Measurements from ENCODE around the gene ADTRP.

Gene ADTRP

DNA sequence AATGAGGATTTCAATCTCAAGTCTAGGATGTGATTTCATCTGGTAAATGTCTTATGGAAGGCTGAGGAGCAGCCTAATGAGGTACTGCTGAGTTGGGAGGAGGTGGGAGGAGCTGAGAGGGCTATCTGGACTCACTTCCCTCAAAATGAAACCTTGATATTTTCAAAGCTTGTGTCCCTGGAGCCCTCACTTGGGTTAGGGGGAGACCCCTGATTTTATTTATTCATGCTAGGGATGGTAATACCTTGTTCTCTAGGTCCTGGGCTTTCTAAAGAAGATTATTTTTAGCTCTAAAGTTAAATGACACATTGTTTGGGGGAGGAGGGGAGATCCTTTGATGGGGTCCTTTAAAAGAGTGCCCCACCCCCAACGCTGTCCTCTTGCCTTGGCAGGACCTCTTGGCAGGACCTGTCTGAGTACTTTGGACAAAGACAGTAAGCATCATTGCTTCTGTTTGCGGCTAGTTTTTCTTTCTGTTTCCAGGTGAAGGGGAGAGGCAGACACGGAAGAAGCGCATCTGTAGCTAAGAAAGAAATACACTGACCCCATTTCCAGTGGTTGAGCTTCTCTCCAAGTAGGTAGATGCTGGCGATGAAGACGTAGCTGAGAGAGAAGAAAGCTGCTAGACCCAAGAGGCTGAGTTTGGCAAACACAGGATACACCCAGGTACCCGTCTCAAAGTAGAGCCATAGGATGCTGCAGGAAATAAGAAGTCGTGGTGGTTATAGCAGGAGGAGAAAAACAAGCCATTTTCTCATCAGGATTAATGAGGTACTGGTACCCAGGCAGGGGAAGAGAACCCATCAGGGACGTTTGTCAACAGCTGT, 55.6 kb downstream of the ADTRP start:
- Histone ChIP-seq H3K4me1 (peaks cover under 1 to 20% (median 1%) of the 10 kb centered on the region in 10 experiments; a peak in 19 of 20 replicates), H3K36me3 (no peaks in the 10 kb centered on the region), H3K9me3 (replicated peaks in 1 of 11) (peaks cover 0 to 18% (median 7%) of the 10 kb centered on the region in 11 experiments; a peak in 5 of 22 replicates), H3K4me2 (peak overlapping the region in 2 of 11 experiments; percentile 4 to 17; a peak in 2 of 22 replicates), H4K20me1 (no peaks in the 10 kb centered on the region), H3K4me3 (no peak overlapping the region), H3K27ac (no peak overlapping the region), H3K27me3 (no peaks in the 10 kb centered on the region), H3K9ac (no peak overlapping the region)
- no peak for TF ChIP-seq Cebpa-rat (IDR thresholded peaks at IDR 0.05)

DNA sequence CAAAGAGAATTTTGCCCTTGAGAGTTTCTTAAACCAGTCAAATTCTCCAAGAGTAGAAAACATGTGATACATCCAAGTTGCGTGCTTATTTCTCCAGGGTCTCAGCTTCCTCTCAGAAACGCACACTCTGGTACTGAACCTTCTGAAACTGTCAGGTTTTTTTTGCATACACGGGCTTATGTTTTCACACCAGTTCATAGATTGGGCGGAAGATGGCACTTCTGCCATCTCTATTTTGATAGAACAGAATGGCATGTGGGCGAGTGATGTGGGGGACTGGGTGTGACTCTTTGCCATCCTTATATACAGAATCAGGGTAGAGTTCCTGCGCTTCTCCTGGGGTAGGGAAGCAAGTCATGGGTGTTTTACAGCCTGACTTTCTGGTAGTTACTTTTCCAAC, 56.4 kb downstream of the ADTRP start:
- no peak overlapping the region for H3K4me3 ChIP-seq
- peaks cover 0 to 18% (median 7%) of the 10 kb centered on the region in 11 experiments; a peak in 5 of 22 replicates for H3K9me3 ChIP-seq (replicated peaks in 1 of 11)
- no peaks in the 10 kb centered on the region for H4K20me1 ChIP-seq
- peaks cover 0 to 15% (median 0%) of the 10 kb centered on the region in 10 experiments; a peak in 3 of 20 replicates for H3K4me1 ChIP-seq
- no peak overlapping the region for H3K9ac ChIP-seq
- TF ChIP-seq Cebpa-rat (IDR thresholded peaks at IDR 0.05), result no peak
- H3K27ac ChIP-seq, result no peak overlapping the region
- no peaks in the 10 kb centered on the region for H3K36me3 ChIP-seq
- H3K27me3 ChIP-seq, result no peaks in the 10 kb centered on the region
- H3K4me2 ChIP-seq, result peak overlapping the region in 1 of 11 experiments; percentile 4; a peak in 2 of 22 replicates

DNA sequence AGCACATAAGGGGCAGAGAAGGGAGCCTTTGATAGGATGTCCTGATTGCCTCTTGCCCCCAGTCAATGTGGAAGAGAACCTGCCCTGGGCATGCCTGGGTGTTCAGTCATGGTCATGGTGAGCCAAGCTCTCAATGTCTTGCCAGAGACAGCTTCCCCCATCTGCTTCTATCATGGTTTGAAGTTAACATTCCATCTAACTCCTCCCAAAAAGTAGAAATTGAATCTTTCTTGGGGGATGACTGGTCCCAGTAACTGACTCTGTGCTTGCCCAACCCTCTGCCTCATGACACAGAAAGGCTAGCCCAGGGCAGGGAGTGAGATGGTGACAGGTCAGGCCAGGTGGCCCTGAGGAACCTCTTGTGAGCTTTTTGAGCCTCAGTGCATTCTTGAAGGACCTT, 60.1 kb downstream of the ADTRP start:
- H3K4me3 ChIP-seq, result no peak overlapping the region
- H3K9me3 ChIP-seq (replicated peaks in 1 of 11), result peaks cover 0 to 18% (median 6%) of the 10 kb centered on the region in 11 experiments; a peak in 3 of 22 replicates
- H3K4me1 ChIP-seq, result peaks cover 0 to 24% (median 0%) of the 10 kb centered on the region in 10 experiments; a peak in 6 of 20 replicates
- no peak for TF ChIP-seq Cebpa-rat (IDR thresholded peaks at IDR 0.05)
- no peaks in the 10 kb centered on the region for H3K36me3 ChIP-seq
- H3K9ac ChIP-seq, result no peak overlapping the region
- H4K20me1 ChIP-seq, result no peaks in the 10 kb centered on the region
- H3K27ac ChIP-seq, result peak overlapping the region in 1 of 11 experiments; percentile 6; a peak in 2 of 22 replicates
- H3K27me3 ChIP-seq, result no peaks in the 10 kb centered on the region
- H3K4me2 ChIP-seq, result no peak overlapping the region

DNA sequence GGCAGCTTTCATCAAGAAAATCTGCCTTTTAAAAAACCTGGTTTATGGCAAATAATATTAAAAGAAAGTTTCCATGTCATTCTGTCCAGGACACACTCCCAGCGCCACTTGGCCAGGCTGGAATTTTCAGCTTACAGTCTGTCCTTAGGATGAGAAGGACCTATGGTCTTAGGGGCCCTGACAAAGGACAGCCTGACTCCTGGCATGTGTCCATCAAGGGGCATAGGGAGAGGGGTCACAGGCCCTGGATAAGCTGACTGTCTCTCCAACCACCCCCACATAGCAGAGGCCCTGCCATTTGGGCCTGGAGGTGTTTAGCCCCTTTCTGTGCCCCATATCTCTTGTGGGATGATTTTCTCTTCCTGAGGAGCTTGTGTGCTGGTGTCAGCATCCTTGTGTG, 60.6 kb downstream of the ADTRP start:
- Histone ChIP-seq H3K27me3 (no peaks in the 10 kb centered on the region), H3K9ac (no peak overlapping the region), H3K27ac (0 out of 22 replicates have a peak overlapping the region, but pooled peaks of 1 of the 11 experiments have one; percentile 6), H3K4me1 (peaks cover 0 to 28% (median under 1%) of the 10 kb centered on the region in 10 experiments; a peak in 10 of 20 replicates), H3K4me2 (no peak overlapping the region), H3K9me3 (replicated peaks in 1 of 11) (peaks cover 0 to 18% (median 6%) of the 10 kb centered on the region in 11 experiments; a peak in 3 of 22 replicates), H4K20me1 (no peaks in the 10 kb centered on the region), H3K36me3 (no peaks in the 10 kb centered on the region), H3K4me3 (no peak overlapping the region)
- TF ChIP-seq Cebpa-rat (IDR thresholded peaks at IDR 0.05), result no peak

DNA sequence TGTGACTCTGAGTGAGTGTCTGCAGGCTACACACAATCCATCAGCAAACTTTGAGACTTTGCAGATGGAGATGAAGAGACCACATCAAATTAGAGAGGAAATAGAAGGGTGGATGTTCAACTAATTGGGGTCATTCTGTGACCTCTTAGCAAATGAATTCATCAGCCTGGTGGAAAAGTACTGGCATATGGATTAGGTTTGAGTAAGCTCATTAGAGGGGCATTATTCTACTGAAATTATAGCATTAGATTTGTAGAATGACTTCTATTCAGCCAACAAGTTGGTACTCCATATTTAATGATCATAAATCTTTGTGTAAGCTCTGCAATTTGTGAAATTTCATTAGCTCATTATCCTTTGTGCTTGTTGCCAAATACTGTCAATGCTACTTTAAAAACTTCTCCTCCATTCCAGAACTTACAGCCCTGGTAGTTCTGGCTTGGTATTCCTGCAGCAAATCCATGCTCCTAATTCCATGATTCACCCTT, 63.8 kb downstream of the ADTRP start:
- no peak overlapping the region for H3K4me3 ChIP-seq
- no peaks in the 10 kb centered on the region for H3K27me3 ChIP-seq
- no peak overlapping the region for H3K27ac ChIP-seq
- TF ChIP-seq Cebpa-rat (IDR thresholded peaks at IDR 0.05), result no peak
- peaks cover 0 to 6% (median 0%) of the 10 kb centered on the region in 11 experiments; a peak in 2 of 22 replicates for H3K9me3 ChIP-seq (replicated peaks in 1 of 11)
- peak overlapping the region in 2 of 11 experiments; percentile 34 to 65; a peak in 2 of 22 replicates for H3K4me2 ChIP-seq
- no peaks in the 10 kb centered on the region for H3K36me3 ChIP-seq
- H3K4me1 ChIP-seq, result peaks cover 0 to 47% (median 22%) of the 10 kb centered on the region in 10 experiments; a peak in 18 of 20 replicates
- H3K9ac ChIP-seq, result no peak overlapping the region
- H4K20me1 ChIP-seq, result no peaks in the 10 kb centered on the region

DNA sequence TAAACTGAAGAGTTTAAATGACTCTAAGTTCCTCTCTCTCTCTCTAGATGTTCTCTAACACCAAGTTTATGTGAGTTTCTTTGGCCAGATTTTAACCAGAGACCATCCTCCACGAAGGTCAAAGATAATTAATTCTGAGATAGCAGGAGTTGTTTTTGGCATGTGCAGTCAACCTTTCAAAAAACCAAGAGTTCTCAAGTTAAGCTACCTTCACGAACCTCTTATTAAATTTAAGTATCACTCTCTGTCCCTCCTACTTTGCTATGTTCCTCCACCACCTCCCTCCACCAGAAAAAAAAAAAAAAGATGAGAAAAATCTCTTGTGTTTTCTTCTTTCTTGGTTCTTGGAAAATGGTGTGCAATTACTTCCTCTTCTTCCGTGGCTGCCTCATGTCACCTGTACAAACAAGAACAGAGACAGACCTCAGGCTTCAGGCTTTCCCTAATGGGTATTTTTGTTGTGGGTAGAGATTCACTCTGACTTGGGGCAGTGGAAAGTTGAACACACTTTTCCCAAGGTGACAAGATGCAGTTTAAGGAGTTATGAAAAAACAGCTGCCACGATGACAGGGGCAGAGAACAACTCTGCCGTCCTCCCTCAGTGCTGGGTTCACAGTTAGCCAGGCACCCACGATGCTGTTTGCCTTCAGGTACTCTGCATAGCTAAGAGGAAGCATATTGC, 64.3 kb downstream of the ADTRP start:
- no peak overlapping the region for H3K9ac ChIP-seq
- H3K27me3 ChIP-seq, result no peaks in the 10 kb centered on the region
- H3K27ac ChIP-seq, result no peak overlapping the region
- no peaks in the 10 kb centered on the region for H3K36me3 ChIP-seq
- peaks cover 0 to 6% (median 0%) of the 10 kb centered on the region in 11 experiments; a peak in 3 of 22 replicates for H3K9me3 ChIP-seq (replicated peaks in 1 of 11)
- peak overlapping the region in 2 of 11 experiments; percentile 34 to 65; a peak in 3 of 22 replicates for H3K4me2 ChIP-seq
- peaks cover 0 to 49% (median 22%) of the 10 kb centered on the region in 10 experiments; a peak in 18 of 20 replicates for H3K4me1 ChIP-seq
- TF ChIP-seq Cebpa-rat (IDR thresholded peaks at IDR 0.05), result no peak
- no peak overlapping the region for H3K4me3 ChIP-seq
- no peaks in the 10 kb centered on the region for H4K20me1 ChIP-seq

DNA sequence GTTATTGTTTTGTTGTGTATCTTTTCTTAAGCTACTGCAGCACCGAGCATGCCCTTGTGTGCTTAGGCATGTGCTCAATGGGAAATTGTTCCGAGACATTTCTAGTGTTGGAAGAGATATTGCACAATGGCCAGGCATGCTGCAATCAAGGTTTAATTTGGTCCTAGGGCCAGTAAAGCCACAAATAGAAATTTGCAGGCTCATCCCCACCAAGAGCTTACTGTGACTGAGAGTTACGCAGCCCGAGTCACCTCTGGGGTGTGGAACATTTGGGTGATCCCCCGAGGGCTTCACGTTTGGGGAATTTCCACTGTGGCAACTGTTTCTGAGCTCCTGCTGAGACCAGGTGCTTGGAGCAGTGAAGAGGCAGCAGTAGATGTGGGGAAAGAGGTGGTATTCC, 65.8 kb downstream of the ADTRP start:
- H3K4me1 ChIP-seq, result peaks cover 0 to 49% (median 22%) of the 10 kb centered on the region in 10 experiments; a peak in 18 of 20 replicates
- H3K9ac ChIP-seq, result no peak overlapping the region; a peak in 1 of 22 replicates
- H3K36me3 ChIP-seq, result no peaks in the 10 kb centered on the region
- H4K20me1 ChIP-seq, result no peaks in the 10 kb centered on the region
- H3K4me3 ChIP-seq, result no peak overlapping the region
- peak overlapping the region in 8 of 11 experiments; percentile 9 to 67 (median 54); a peak in 12 of 22 replicates for H3K4me2 ChIP-seq
- H3K9me3 ChIP-seq (replicated peaks in 1 of 11), result peaks cover 0 to 10% (median 0%) of the 10 kb centered on the region in 11 experiments; a peak in 1 of 22 replicates
- peak overlapping the region in 5 of 11 experiments; percentile 27 to 61 (median 54); a peak in 8 of 22 replicates for H3K27ac ChIP-seq
- TF ChIP-seq Cebpa-rat (IDR thresholded peaks at IDR 0.05), result peak in 7 of 11 experiments; percentile 17 to 71 (median 33); a peak in 4 of 22 replicates
- H3K27me3 ChIP-seq, result no peaks in the 10 kb centered on the region

DNA sequence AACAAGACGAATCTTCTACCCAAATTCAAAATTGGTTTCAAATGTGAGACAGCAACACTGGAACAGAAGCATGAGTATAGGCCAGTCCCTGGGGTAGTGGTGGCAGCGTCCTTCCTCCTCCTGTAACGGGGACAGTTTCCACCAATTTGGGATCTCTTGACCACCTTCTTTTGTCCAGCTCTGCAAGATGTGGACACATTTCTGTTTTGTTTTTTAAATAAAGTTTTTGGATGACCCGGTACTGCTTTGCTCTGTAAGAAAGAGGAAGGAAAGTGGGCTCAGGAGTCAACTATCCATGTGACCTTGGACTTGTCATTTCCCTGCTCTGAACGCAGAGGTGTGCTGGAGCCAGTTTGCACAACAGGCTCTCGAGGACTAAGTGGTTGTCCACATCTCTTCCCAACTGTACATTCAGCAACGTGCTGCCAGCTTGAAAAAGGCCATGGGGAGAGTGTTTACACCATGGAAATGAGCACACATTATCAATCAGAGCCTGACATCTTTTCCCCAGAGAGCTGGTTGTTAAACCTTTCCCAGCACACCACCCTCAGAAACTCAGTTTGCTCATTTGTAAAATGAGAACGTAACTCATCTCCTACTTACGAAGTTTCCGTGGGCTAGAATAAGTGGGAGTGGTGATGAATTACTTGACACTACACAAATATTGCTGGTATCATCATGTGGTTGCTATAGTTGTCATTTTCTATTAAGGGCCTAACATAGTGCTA, 66.5 kb downstream of the ADTRP start:
- peaks cover 0 to 10% (median 0%) of the 10 kb centered on the region in 11 experiments; a peak in 1 of 22 replicates for H3K9me3 ChIP-seq (replicated peaks in 1 of 11)
- peak overlapping the region in 1 of 11 experiments; percentile 7; a peak in 1 of 22 replicates for H3K9ac ChIP-seq
- no peak overlapping the region for H3K4me3 ChIP-seq

More for the DNA sequence above, 66.5 kb downstream of the ADTRP start:
- Histone ChIP-seq H3K27me3 (no peaks in the 10 kb centered on the region), H3K4me1 (peaks cover 0 to 49% (median 22%) of the 10 kb centered on the region in 10 experiments; a peak in 18 of 20 replicates), H4K20me1 (no peaks in the 10 kb centered on the region), H3K36me3 (no peaks in the 10 kb centered on the region), H3K27ac (peak overlapping the region in 7 of 11 experiments; percentile 25 to 61 (median 42); a peak in 11 of 22 replicates), H3K4me2 (peak overlapping the region in 9 of 11 experiments; percentile 17 to 67 (median 45); a peak in 15 of 22 replicates)
- TF ChIP-seq Cebpa-rat (IDR thresholded peaks at IDR 0.05), result no peak
